Measurements from ENCODE around the gene COPS4.
"Not testable (repeated sequence)": the region's sequence is repeated elsewhere in the genome, so short reads cannot be mapped to it uniquely, and the experiment has no call there.

Gene COPS4

DNA sequence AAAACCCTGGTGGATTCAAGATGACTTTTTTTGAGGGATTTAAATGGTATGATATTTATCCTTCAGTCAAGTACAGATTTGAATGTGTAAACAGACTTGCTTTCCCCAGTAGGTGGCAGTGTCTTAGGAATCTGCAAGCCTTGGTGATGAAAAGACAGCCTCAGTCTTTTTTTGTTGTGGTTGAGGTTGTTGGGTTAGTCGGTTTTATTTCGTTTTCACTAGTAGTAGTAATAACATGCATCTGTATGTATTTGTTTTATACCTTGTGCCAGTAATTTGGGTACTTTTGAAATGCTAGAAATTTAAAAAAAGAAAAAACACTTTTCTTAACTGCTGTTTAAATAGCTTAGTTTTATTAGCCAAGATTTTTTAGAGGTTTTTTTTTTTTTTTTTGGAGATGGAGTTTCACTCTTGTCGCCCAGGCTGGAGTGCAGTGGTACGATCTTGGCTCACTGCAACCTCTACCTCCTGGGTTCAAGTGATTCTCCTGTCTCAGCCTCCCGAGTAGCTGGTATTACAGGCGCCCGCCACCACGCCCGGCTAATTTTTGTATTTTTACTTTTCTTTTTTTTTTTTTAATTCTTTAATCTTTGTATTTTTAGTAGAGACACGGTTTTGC lies 39.2 kb downstream of the COPS4 start:
- ATAC-seq = peak; percentile 74
- no peak for TF ChIP-seq TOX (CRISPR knock-in tag; IDR thresholded peaks at IDR 0.05; ENCODE audit: borderline replicate concordance)
- TF ChIP-seq, protein P1, sequence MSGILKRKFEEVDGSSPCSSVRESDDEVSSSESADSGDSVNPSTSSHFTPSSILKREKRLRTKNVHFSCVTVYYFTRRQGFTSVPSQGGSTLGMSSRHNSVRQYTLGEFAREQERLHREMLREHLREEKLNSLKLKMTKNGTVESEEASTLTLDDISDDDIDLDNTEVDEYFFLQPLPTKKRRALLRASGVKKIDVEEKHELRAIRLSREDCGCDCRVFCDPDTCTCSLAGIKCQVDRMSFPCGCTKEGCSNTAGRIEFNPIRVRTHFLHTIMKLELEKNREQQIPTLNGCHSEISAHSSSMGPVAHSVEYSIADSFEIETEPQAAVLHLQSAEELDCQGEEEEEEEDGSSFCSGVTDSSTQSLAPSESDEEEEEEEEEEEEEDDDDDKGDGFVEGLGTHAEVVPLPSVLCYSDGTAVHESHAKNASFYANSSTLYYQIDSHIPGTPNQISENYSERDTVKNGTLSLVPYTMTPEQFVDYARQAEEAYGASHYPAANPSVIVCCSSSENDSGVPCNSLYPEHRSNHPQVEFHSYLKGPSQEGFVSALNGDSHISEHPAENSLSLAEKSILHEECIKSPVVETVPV (CRISPR knock-in tag; IDR thresholded peaks at IDR 0.05) = no peak
- no peak for TF ChIP-seq POU6F1 (CRISPR knock-in tag; IDR thresholded peaks at IDR 0.05; ENCODE audit: borderline replicate concordance, low read depth)
- TF ChIP-seq PPARA (CRISPR knock-in tag; IDR thresholded peaks at IDR 0.05; ENCODE audit: borderline replicate concordance) = no peak
- TF ChIP-seq CREB5 (CRISPR knock-in tag; IDR thresholded peaks at IDR 0.05; ENCODE audit: low read depth) = no peak
- TF ChIP-seq ZNF70 (CRISPR knock-in tag; IDR thresholded peaks at IDR 0.05) = no peak
- TF ChIP-seq ZFP30 (CRISPR knock-in tag; IDR thresholded peaks at IDR 0.05) = no peak

GRCh38 chr4:83074783-83075182 lies 39.8 kb downstream of the COPS4 start:
- not testable (repeated sequence) for ATAC-seq

- TF ChIP-seq TOX (CRISPR knock-in tag; IDR thresholded peaks at IDR 0.05; ENCODE audit: borderline replicate concordance) (0 out of 2 replicates have a peak, but pooled peaks have one; percentile 21), SNAI2 (CRISPR knock-in tag; IDR thresholded peaks at IDR 0.05) (no peak)
- ATAC-seq = peak; percentile 94
These were observed 40.5 kb downstream of the COPS4 start for GRCh38 chr4:83075311-83076095.

GRCh38 chr4:83080561-83080960 lies 45.6 kb downstream of the COPS4 start:
- no peak for ATAC-seq
- TF ChIP-seq PATZ1 (CRISPR knock-in tag; IDR thresholded peaks at IDR 0.05; ENCODE audit: borderline replicate concordance) (no peak), CSDC2 (CRISPR knock-in tag; IDR thresholded peaks at IDR 0.05) (no peak), BACH2 (CRISPR knock-in tag; IDR thresholded peaks at IDR 0.05; ENCODE audit: borderline replicate concordance) (no peak), ZNF8 (CRISPR knock-in tag; IDR thresholded peaks at IDR 0.05) (no peak), SNAI2 (CRISPR knock-in tag; IDR thresholded peaks at IDR 0.05) (no peak), RARB (CRISPR knock-in tag; IDR thresholded peaks at IDR 0.05) (no peak), ZNF70 (CRISPR knock-in tag; IDR thresholded peaks at IDR 0.05) (no peak), OSR1 (CRISPR knock-in tag; IDR thresholded peaks at IDR 0.05) (no peak), GLIS3 (CRISPR knock-in tag; IDR thresholded peaks at IDR 0.05) (no peak), CREB5 (CRISPR knock-in tag; IDR thresholded peaks at IDR 0.05; ENCODE audit: low read depth) (no peak), ZC3H10 (CRISPR knock-in tag; IDR thresholded peaks at IDR 0.05) (no peak), TCF4 (CRISPR knock-in tag; IDR thresholded peaks at IDR 0.05; ENCODE audit: borderline replicate concordance) (no peak), ISL1 (CRISPR knock-in tag; IDR thresholded peaks at IDR 0.05) (no peak), POU6F1 (CRISPR knock-in tag; IDR thresholded peaks at IDR 0.05; ENCODE audit: borderline replicate concordance, low read depth) (no peak)
- TF ChIP-seq, protein P1 (CRISPR knock-in tag; IDR thresholded peaks at IDR 0.05) = no peak

Measured in SK-N-SH treated with all-trans-retinoic acid at 6 μM for 48 hours (cell line).